Measurements from ENCODE around the gene POC1B. TPM values are rescaled to one million over a fixed set of nuclear protein-coding genes. Genes with fewer than 3 reads are reported as not detected.

POC1B gene
- total RNA-seq, 1 donor from 2014 or later, result 40.3 TPM

DNA sequence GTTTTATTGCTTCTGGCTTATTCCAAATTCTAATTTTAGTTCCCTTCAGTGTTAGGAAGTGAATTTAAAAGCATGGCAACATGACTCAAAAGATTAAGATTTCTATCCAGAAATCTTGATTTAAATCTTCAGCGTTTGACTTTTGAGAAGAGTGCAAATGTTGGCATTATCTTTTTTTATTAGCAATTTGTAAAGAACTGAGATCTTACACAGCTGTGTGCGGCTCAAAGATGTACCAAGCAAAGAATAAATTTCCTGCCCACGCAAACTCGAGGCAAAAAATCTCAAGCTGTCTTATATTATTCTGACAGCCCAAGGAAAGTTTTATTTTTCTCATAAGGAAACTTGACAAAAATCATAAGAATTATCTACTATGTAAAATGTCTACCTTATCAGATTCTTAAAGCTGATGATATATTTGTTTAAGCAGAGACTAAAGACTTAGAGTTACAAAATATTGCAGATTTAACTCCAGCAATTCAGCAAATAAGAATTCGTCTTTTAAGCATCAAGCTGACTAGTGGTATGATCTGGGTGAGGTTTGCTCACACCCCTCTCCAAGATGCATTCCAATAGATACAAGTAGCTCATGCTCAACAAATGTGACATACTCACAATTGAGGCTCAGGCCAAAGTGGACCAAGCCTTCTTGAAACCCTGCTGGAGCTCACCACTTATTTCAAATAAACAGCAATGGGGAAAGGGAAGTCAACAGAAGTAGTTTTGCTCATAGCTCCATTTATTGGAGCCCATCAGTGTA lies 47.4 kb upstream of the POC1B start:
- Histone ChIP-seq H3K36me3 (no peaks in the 10 kb centered on the region), H4K20me1 (ENCODE audit: low read depth) (no peaks in the 10 kb centered on the region), H3K27ac (no peak overlapping the region), H3F3A (ENCODE audit: low read depth) (no peaks in the 10 kb centered on the region), H3K27me3 (no peaks in the 10 kb centered on the region), H2AFZ (replicated peaks) (no peak overlapping the region), H3K4me3 (no peak overlapping the region), H3K9me3 (ENCODE audit: low read depth) (no peaks in the 10 kb centered on the region), H3K9ac (no peak overlapping the region), H3K4me1 (peaks cover 14% of the 10 kb centered on the region), H3K4me2 (no peak overlapping the region), H3K79me2 (ENCODE audit: low read depth) (no peaks in the 10 kb centered on the region)
- Mint-ChIP-seq H3K27ac (no peak overlapping the region), H3K36me3 (no peaks in the 10 kb centered on the region), H3K4me1 (peaks cover 9% of the 10 kb centered on the region), H3K27me3 (ENCODE audit: insufficient read depth, low read depth) (peaks cover 3% of the 10 kb centered on the region), H3K9me3 (no peaks in the 10 kb centered on the region), H3K4me3 (no peak overlapping the region)
- TF ChIP-seq EZH2phosphoT487 (IDR thresholded peaks at IDR 0.05), result no peak
- DNase-seq (ENCODE audit: low spot score), result no peak

DNA sequence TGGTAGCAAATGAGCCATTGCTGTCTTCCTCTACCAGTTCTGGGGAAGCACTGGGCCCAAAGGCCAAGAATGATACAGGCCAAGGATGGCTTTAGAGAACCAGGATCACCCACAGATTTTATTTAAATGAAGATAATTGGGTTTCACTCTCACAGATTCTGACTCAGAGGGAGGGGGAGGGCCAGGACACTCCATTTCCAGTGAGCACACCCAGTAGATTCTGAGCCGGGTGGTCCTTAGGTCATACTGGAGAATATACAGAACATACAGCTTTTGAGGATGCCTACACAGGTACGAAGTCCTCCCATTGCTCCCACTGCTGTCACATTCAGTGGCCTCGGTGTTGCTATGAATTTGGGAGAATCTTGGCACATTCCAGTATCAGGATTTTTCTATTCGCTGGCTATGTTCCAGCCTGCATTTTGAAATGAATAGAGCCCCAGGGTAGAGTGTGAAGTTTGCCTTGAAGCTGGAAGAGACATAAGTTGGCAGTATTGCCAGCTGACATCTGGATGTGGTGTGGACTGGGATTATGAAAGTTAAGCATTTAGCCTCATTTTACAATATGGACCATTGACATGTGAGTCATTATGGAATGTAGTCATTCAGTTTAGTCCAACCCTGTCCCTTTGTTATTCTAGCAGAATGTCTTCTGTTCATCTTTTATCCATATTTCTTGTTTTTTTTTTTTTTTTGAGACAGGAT lies 45.8 kb upstream of the POC1B start:
- Histone ChIP-seq H3K9ac (no peak overlapping the region), H3K36me3 (no peaks in the 10 kb centered on the region), H3K4me1 (peaks cover 14% of the 10 kb centered on the region), H3K27ac (no peak overlapping the region), H3K27me3 (no peaks in the 10 kb centered on the region), H3K79me2 (ENCODE audit: low read depth) (no peaks in the 10 kb centered on the region), H4K20me1 (ENCODE audit: low read depth) (no peaks in the 10 kb centered on the region), H3K9me3 (ENCODE audit: low read depth) (no peaks in the 10 kb centered on the region), H3K4me3 (no peak overlapping the region), H2AFZ (replicated peaks) (no peak overlapping the region), H3F3A (ENCODE audit: low read depth) (no peaks in the 10 kb centered on the region), H3K4me2 (no peak overlapping the region)
- Mint-ChIP-seq H3K9me3 (no peaks in the 10 kb centered on the region), H3K36me3 (no peaks in the 10 kb centered on the region), H3K4me3 (no peak overlapping the region), H3K27me3 (ENCODE audit: insufficient read depth, low read depth) (peaks cover 3% of the 10 kb centered on the region), H3K4me1 (peaks cover 9% of the 10 kb centered on the region), H3K27ac (no peak overlapping the region)
- TF ChIP-seq EZH2phosphoT487 (IDR thresholded peaks at IDR 0.05) (no peak), CTCF (IDR thresholded peaks at IDR 0.05) (no peak), EZH2 (IDR thresholded peaks at IDR 0.05) (no peak)
- no peak for DNase-seq (ENCODE audit: low spot score)

- Histone ChIP-seq H3F3A (ENCODE audit: low read depth) (no peaks in the 10 kb centered on the region), H3K27me3 (no peaks in the 10 kb centered on the region), H3K79me2 (ENCODE audit: low read depth) (no peaks in the 10 kb centered on the region), H3K9me3 (ENCODE audit: low read depth) (no peaks in the 10 kb centered on the region), H2AFZ (replicated peaks) (no peak overlapping the region), H3K36me3 (no peaks in the 10 kb centered on the region), H4K20me1 (ENCODE audit: low read depth) (no peaks in the 10 kb centered on the region), H3K27ac (no peak overlapping the region), H3K9ac (no peak overlapping the region), H3K4me1 (no peaks in the 10 kb centered on the region), H3K4me3 (no peak overlapping the region), H3K4me2 (no peak overlapping the region)
- no peak overlapping the region for H3K4me3 Mint-ChIP-seq
- no peaks in the 10 kb centered on the region for H3K4me1 Mint-ChIP-seq
- peaks cover 3% of the 10 kb centered on the region for H3K27me3 Mint-ChIP-seq (ENCODE audit: insufficient read depth, low read depth)
- TF ChIP-seq EZH2phosphoT487 (IDR thresholded peaks at IDR 0.05) (no peak), CTCF (IDR thresholded peaks at IDR 0.05) (no peak), EZH2 (IDR thresholded peaks at IDR 0.05) (no peak)
- H3K27ac Mint-ChIP-seq, result no peak overlapping the region
- H3K36me3 Mint-ChIP-seq, result no peaks in the 10 kb centered on the region
- H3K9me3 Mint-ChIP-seq, result no peaks in the 10 kb centered on the region
- no peak for DNase-seq (ENCODE audit: low spot score)
Measured at GRCh38 chr12:89568484-89568883, 42.6 kb upstream of the POC1B start.
